T47D (cell line): ENCODE data around the gene KCNQ1.

ENCODE experiments used
- DNase-seq, 2 experiments: peaks; one replicate each; pipeline versions ENCODE4 v3.0.0 to v3.0.0-alpha.2; 2011 to 2012; ENCODE audit warnings: low read depth in 1 of 2, low spot score in 1 of 2
- JUND ChIP-seq: IDR thresholded peaks from 2 replicates; pipeline ENCODE4 v1.6.1; 2012; ENCODE audit warnings: low read depth
- in situ Hi-C: cut with HindIII; loops from 2 replicates; pipeline ENCODE4 v1.10.0; 2016; ENCODE audit warnings: low sequenced_read_pairs, low pct_unique_long_range_greater_than_20kb

The KCNQ1 gene

GRCh38 chr11:2701898-2702434 lies 257.2 kb downstream of the KCNQ1 start:
- DNase-seq: no peak
- in situ Hi-C loops: no loop called here
- TF ChIP-seq JUND: no peak

- TF ChIP-seq JUND: no peak
- DNase-seq: no peak
- in situ Hi-C loops: no loop called here
Observed at GRCh38 chr11:2702771-2703362, 258.1 kb downstream of the KCNQ1 start.

- in situ Hi-C loops: no loop called here
- no peak for DNase-seq
- no peak for TF ChIP-seq JUND
Observed at GRCh38 chr11:2703363-2704141, 258.7 kb downstream of the KCNQ1 start.

DNA sequence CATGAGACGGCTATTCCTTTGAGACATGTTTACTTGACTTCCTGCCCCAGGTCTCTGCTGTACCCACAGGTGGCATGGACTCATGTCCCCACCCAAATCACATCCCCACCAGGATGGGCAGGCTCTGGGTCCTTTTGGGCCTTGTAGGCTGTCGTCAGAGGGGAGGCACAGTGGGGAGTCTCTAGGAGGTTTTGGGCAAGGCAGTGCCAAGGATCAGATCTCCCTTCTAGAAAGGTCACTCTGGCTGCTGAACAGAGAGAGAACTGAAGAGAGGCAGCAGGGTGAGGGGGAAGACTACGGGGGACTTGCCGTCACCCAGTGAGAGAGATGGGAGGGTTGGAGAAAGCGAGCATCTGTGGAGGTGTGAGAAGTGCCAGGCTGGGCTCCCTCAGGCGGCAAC lies 259.5 kb downstream of the KCNQ1 start:
- no peak for TF ChIP-seq JUND
- no peak for DNase-seq
- in situ Hi-C loops: no loop called here

DNA sequence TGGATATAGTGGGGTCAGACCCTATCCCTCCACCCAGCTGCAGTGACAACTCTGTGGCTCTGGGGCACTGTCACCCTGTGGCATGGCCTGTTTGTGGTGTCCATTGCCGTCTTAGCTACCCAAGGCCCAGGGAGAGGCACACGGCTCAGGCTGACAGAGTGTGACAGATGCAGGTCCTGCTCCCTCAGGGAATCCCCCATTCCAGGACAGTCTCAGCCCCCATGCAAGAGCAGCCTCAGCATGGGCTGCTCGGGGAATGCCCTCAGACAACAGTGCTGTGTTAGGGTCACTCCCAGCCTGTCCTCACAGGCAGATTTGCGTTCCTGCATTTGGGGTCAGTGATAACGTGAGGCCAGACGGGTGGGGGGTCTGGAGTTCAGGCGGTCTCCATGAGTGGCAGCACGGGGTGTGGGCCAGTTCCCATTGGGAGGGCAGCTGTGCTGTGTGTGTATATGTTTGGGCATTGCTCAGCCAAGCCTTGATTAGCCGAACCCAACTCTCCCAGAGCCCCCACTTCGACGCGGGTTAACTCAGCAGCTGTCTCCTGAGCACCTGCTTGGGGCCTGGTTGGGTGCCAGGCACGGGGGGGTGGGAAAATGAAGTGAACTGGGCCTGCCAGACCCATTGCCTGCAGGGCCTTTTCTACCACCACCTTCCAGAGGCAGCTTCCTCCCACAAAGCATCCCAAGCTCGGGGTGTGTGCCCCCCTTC lies 260.2 kb downstream of the KCNQ1 start:
- no peak for DNase-seq
- in situ Hi-C loops: no loop called here
- no peak for TF ChIP-seq JUND

GRCh38 chr11:2706321-2706720 lies 261.5 kb downstream of the KCNQ1 start:
- in situ Hi-C loops: no loop called here
- no peak for TF ChIP-seq JUND
- no peak for DNase-seq

GRCh38 chr11:2707736-2708135 lies 262.9 kb downstream of the KCNQ1 start:
- TF ChIP-seq JUND: no peak
- no peak for DNase-seq
- in situ Hi-C loops: no loop called here

DNA sequence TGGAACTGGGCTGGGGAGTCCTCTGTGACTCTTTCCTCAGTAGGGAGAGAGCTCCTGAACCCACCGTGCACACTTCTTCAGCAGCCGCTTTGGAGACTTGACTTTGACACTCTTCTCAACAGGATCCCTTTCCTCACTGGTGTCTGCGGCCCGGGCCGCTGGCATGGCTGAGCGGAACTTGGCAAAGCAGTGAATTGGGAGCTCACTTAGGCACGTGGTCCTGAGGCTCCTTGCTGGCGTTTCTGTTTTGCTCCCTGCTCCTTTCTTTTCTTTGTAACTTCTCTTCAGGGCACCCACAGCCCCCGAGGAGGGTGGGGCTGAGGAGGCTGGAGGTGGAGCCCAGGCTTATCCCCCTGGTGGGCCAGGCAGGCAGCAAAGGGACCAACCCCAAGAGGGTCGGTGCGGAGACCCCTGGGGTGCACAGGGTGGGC lies 263.4 kb downstream of the KCNQ1 start:
- no peak for TF ChIP-seq JUND
- in situ Hi-C loops: no loop called here
- DNase-seq: no peak

DNA sequence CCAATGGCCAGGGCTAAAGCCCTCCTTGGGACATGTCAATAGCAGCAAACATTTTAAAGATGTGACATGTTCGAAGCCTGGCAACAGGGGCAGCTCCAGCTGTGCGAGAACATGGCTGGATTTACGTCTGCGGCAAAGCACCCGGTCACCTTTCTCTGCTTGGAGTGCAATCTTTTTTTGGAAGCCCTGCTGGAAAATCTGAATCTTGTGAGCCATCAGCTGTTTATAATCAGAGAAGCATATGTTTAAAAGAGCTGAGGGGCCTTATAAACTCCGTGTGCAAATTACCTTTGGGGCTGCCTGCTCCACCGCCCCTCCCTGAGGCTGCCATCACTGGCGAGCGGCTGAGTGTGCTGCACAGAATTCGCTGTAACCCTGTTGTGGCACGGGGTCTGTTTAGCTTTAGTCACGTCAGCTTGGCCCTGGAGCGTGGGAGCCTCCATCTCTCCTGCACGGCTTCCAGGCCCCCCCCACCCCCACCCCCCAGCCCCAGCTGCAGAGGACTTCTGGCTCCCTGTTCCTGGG lies 264.0 kb downstream of the KCNQ1 start:
- in situ Hi-C loops: no loop called here
- DNase-seq: no peak
- no peak for TF ChIP-seq JUND

DNA sequence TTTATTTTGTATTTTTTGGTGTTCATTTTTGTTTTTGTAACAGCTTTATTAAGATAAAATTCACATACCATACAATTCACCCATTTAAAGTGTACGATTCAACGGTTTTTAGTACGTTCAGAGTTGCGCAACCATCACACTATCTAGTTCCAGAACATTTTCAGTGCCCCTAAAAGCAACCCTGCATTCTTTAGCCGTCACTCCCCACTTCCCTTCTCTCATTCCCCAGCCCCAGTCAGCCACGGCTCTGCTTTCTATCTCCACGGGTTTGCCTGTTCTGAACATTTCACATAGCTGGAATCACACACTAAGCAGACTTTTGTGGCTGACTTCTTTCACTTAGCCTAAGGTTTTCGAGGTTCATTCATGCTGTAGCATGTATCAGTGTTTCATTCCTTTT lies 264.6 kb downstream of the KCNQ1 start:
- no peak for DNase-seq
- no peak for TF ChIP-seq JUND
- in situ Hi-C loops: no loop called here

- no peak for TF ChIP-seq JUND
- DNase-seq: no peak
- in situ Hi-C loops: no loop called here
Observed at GRCh38 chr11:2711161-2711560, 266.4 kb downstream of the KCNQ1 start.

DNA sequence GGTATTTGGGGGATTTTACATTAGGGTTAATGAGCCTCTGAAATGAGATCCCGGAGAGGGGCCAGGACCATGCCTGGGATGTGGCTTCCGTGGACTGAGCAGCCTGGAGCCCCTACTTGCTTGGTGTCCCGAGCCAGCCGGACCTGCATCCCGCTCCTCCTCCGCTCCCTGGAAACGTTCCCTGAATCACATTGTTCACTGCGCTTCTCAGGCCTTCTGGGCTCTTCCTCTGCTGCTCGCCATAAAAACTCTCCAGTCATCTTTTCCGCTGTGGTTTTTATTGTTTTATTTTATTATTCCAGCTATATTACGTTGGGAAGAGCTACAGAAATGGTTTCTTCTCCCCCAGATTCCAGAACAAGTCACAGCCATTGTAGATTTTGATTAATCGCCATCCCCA lies 268.3 kb downstream of the KCNQ1 start:
- no peak for DNase-seq
- in situ Hi-C loops: no loop called here
- TF ChIP-seq JUND: no peak
